Measurements from ENCODE around the gene ESRRA. TPM values are rescaled to one million over a fixed set of nuclear protein-coding genes. Genes with fewer than 3 reads are reported as not detected.
A peak's percentile ranks its signal among the peaks of the same experiment; 100 is the strongest.

The ESRRA gene
- total and polyA plus RNA-seq, 9 of the 15 experiments (the other 6 are each of a cell fraction or from before 2014, with no cell fraction given) = 0.27 to 89.7 (median 23.7) TPM

GRCh38 chr11:64269540-64270220, 35.6 kb upstream of the ESRRA start (continued):
- TF ChIP-seq, protein P1, sequence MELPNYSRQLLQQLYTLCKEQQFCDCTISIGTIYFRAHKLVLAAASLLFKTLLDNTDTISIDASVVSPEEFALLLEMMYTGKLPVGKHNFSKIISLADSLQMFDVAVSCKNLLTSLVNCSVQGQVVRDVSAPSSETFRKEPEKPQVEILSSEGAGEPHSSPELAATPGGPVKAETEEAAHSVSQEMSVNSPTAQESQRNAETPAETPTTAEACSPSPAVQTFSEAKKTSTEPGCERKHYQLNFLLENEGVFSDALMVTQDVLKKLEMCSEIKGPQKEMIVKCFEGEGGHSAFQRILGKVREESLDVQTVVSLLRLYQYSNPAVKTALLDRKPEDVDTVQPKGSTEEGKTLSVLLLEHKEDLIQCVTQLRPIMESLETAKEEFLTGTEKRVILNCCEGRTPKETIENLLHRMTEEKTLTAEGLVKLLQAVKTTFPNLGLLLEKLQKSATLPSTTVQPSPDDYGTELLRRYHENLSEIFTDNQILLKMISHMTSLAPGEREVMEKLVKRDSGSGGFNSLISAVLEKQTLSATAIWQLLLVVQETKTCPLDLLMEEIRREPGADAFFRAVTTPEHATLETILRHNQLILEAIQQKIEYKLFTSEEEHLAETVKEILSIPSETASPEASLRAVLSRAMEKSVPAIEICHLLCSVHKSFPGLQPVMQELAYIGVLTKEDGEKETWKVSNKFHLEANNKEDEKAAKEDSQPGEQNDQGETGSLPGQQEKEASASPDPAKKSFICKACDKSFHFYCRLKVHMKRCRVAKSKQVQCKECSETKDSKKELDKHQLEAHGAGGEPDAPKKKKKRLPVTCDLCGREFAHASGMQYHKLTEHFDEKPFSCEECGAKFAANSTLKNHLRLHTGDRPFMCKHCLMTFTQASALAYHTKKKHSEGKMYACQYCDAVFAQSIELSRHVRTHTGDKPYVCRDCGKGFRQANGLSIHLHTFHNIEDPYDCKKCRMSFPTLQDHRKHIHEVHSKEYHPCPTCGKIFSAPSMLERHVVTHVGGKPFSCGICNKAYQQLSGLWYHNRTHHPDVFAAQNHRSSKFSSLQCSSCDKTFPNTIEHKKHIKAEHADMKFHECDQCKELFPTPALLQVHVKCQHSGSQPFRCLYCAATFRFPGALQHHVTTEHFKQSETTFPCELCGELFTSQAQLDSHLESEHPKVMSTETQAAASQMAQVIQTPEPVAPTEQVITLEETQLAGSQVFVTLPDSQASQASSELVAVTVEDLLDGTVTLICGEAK (IDR thresholded peaks at IDR 0.05) = peak; percentile 100
- TF ChIP-seq, protein P1 (CRISPR knock-in tag; IDR thresholded peaks at IDR 0.05) = no peak
- TF ChIP-seq ZNF143 (CRISPR knock-in tag; IDR thresholded peaks at IDR 0.05) = no peak
- no peak for TF ChIP-seq ZNF253 (CRISPR knock-in tag; conservative IDR thresholded peaks at IDR 0.05)
- peak; percentile 77 for TF ChIP-seq ZNF12 (CRISPR knock-in tag; IDR thresholded peaks at IDR 0.05)
- TF ChIP-seq GABPB1 (CRISPR knock-in tag; IDR thresholded peaks at IDR 0.05) = peak; percentile 99
- no peak for TF ChIP-seq SMARCA5 (IDR thresholded peaks at IDR 0.05)
- no peak for TF ChIP-seq SNAPC5 (CRISPR knock-in tag; IDR thresholded peaks at IDR 0.05)
- TF ChIP-seq ZBTB7A (IDR thresholded peaks at IDR 0.05; ENCODE audit: borderline replicate concordance, control insufficient read depth, low read depth, low read length) = peak; percentile 85; the same call in 1 of the 2 replicates
- TF ChIP-seq LEF1 (IDR thresholded peaks at IDR 0.05) = no peak
- no peak for TF ChIP-seq NEUROD1 (IDR thresholded peaks at IDR 0.05; ENCODE audit: borderline replicate concordance, low read depth, low read length, partially characterized antibody)
- peak in 1 of 2 experiments; percentile 62; a peak in 1 of 4 replicates for TF ChIP-seq SRF (CRISPR knock-in tag; IDR thresholded peaks at IDR 0.05)
- TF ChIP-seq, protein P2, sequence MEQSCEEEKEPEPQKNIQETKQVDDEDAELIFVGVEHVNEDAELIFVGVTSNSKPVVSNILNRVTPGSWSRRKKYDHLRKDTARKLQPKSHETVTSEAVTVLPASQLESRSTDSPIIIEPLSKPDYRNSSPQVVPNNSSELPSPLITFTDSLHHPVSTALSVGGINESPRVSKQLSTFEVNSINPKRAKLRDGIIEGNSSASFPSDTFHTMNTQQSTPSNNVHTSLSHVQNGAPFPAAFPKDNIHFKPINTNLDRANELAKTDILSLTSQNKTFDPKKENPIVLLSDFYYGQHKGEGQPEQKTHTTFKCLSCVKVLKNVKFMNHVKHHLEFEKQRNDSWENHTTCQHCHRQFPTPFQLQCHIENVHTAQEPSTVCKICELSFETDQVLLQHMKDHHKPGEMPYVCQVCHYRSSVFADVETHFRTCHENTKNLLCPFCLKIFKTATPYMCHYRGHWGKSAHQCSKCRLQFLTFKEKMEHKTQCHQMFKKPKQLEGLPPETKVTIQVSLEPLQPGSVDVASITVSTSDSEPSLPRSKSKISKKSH (CRISPR knock-in tag; IDR thresholded peaks at IDR 0.05) = no peak
- peak; percentile 91 for TF ChIP-seq MTA2 (IDR thresholded peaks at IDR 0.05; ENCODE audit: low read depth)
- TF ChIP-seq CHD1 (IDR thresholded peaks at IDR 0.05; ENCODE audit: low read length) = no peak
- no peak for TF ChIP-seq ATF1 (CRISPR knock-in tag; IDR thresholded peaks at IDR 0.05)
- TF ChIP-seq ATF1 (tag; IDR thresholded peaks at IDR 0.05) = peak; percentile 87
- TF ChIP-seq SRSF7 (optimal IDR thresholded peaks at IDR 0.05; ENCODE audit: low read depth, low read length) = no peak
